ENCODE data around the gene MTHFD2. TPM values are rescaled to one million over a fixed set of nuclear protein-coding genes. Genes with fewer than 3 reads are reported as not detected.
"Not testable (repeated sequence)": the region's sequence is repeated elsewhere in the genome, so short reads cannot be mapped to it uniquely, and the experiment has no call there.

The MTHFD2 gene
- total and polyA plus RNA-seq, 2 experiments from 2014 or later = 144 to 215 TPM

GRCh38 chr2:74212702-74213410 lies 14.4 kb downstream of the MTHFD2 start:
- Histone ChIP-seq H2AFZ (no peak overlapping the region), H3K4me1 (ENCODE audit: insufficient read depth) (no peaks in the 10 kb centered on the region), H4K20me1 (ENCODE audit: insufficient read depth) (no peaks in the 10 kb centered on the region), H3K79me2 (ENCODE audit: insufficient read depth) (peaks cover 33% of the 10 kb centered on the region), H3K4me3 (no peak overlapping the region), H3K36me3 (ENCODE audit: low read depth) (peaks cover 92% of the 10 kb centered on the region), H3K9me3 (ENCODE audit: low read depth) (no peaks in the 10 kb centered on the region), H3F3A (ENCODE audit: insufficient read depth) (peaks cover 10% of the 10 kb centered on the region; the same call in 1 of the 2 replicates), H3K27ac (no peak overlapping the region), H3K9me2 (ENCODE audit: insufficient read depth) (no peaks in the 10 kb centered on the region), H3K27me3 (replicated peaks; ENCODE audit: insufficient read depth) (no peaks in the 10 kb centered on the region), H3K9ac (no peak overlapping the region), H3K4me2 (ENCODE audit: unreplicated experiment) (no peak overlapping the region)
- TF ChIP-seq EZH2 (IDR thresholded peaks at IDR 0.05; ENCODE audit: insufficient read depth, poor library complexity, severe bottlenecking) = no peak
- no peak for TF ChIP-seq EZH2phosphoT487 (IDR thresholded peaks at IDR 0.05; ENCODE audit: insufficient read depth, low read depth)
- WGBS, 2 experiments (ENCODE audit: low coverage in 1 of 2, low lambda C conversion rate in 2 of 2, missing lambda C conversion rate in 2 of 2) = 79 to 89% methylated on average over 3 of the region's 3 CpGs
- DNase-seq = no peak
- in situ Hi-C loops (cut with MboI) = no loop called here

GRCh38 chr2:74215771-74216170 lies 17.4 kb downstream of the MTHFD2 start:
- H3K27ac ChIP-seq; DNase-seq; H2AFZ ChIP-seq; H3K4me3 ChIP-seq; H3K4me2 ChIP-seq (ENCODE audit: unreplicated experiment); H3K9me2 ChIP-seq (ENCODE audit: insufficient read depth); H3K9ac ChIP-seq; in situ Hi-C loops (cut with MboI); H3K79me2 ChIP-seq (ENCODE audit: insufficient read depth); H4K20me1 ChIP-seq (ENCODE audit: insufficient read depth); H3K27me3 ChIP-seq (replicated peaks; ENCODE audit: insufficient read depth); H3K4me1 ChIP-seq (ENCODE audit: insufficient read depth); H3K9me3 ChIP-seq (ENCODE audit: low read depth): not testable (repeated sequence)
- 93 to 98% methylated on average over 6 of the region's 6 CpGs for WGBS, 2 experiments (ENCODE audit: low coverage in 1 of 2, low lambda C conversion rate in 2 of 2, missing lambda C conversion rate in 2 of 2)
- Histone ChIP-seq H3K36me3 (ENCODE audit: low read depth) (peaks cover 81% of the 10 kb centered on the region), H3F3A (ENCODE audit: insufficient read depth) (peaks cover 15% of the 10 kb centered on the region; the same call in 1 of the 2 replicates)

GRCh38 chr2:74216642-74217041 lies 18.2 kb downstream of the MTHFD2 start:
- no peak overlapping the region for H2AFZ ChIP-seq
- no peaks in the 10 kb centered on the region for H3K9me2 ChIP-seq (ENCODE audit: insufficient read depth)
- no peaks in the 10 kb centered on the region for H3K4me1 ChIP-seq (ENCODE audit: insufficient read depth)
- no peaks in the 10 kb centered on the region for H3K27me3 ChIP-seq (replicated peaks; ENCODE audit: insufficient read depth)
- no peaks in the 10 kb centered on the region for H4K20me1 ChIP-seq (ENCODE audit: insufficient read depth)
- in situ Hi-C loops (cut with MboI) = no loop called here
- 87 to 100% methylated on average over 2 of the region's 2 CpGs for WGBS, 2 experiments (ENCODE audit: low coverage in 1 of 2, low lambda C conversion rate in 2 of 2, missing lambda C conversion rate in 2 of 2)
- no peak for TF ChIP-seq EZH2phosphoT487 (IDR thresholded peaks at IDR 0.05; ENCODE audit: insufficient read depth, low read depth)
- TF ChIP-seq EZH2 (IDR thresholded peaks at IDR 0.05; ENCODE audit: insufficient read depth, poor library complexity, severe bottlenecking) = no peak
- H3K36me3 ChIP-seq (ENCODE audit: low read depth) = peaks cover 77% of the 10 kb centered on the region
- no peaks in the 10 kb centered on the region for H3K9me3 ChIP-seq (ENCODE audit: low read depth)
- DNase-seq = no peak
- H3K9ac ChIP-seq = no peak overlapping the region
- peaks cover 8% of the 10 kb centered on the region for H3K79me2 ChIP-seq (ENCODE audit: insufficient read depth)
- H3F3A ChIP-seq (ENCODE audit: insufficient read depth) = peaks cover 20% of the 10 kb centered on the region; the same call in 1 of the 2 replicates
- no peak overlapping the region for H3K4me2 ChIP-seq (ENCODE audit: unreplicated experiment)
- H3K27ac ChIP-seq = no peak overlapping the region
- H3K4me3 ChIP-seq = no peak overlapping the region

- WGBS, 2 experiments (ENCODE audit: low coverage in 1 of 2, low lambda C conversion rate in 2 of 2, missing lambda C conversion rate in 2 of 2) = 90 to 93% methylated on average over 5 of the region's 5 CpGs
- no peak overlapping the region for H3K9ac ChIP-seq
- peaks cover 22% of the 10 kb centered on the region for H3K4me1 ChIP-seq (ENCODE audit: insufficient read depth)
- peaks cover 40% of the 10 kb centered on the region for H3F3A ChIP-seq (ENCODE audit: insufficient read depth)
- no peak for TF ChIP-seq EZH2phosphoT487 (IDR thresholded peaks at IDR 0.05; ENCODE audit: insufficient read depth, low read depth)
- TF ChIP-seq EZH2 (IDR thresholded peaks at IDR 0.05; ENCODE audit: insufficient read depth, poor library complexity, severe bottlenecking) = no peak
- H3K9me2 ChIP-seq (ENCODE audit: insufficient read depth) = no peaks in the 10 kb centered on the region
- H3K27me3 ChIP-seq (replicated peaks; ENCODE audit: insufficient read depth) = no peaks in the 10 kb centered on the region
- no peak overlapping the region for H3K27ac ChIP-seq
- H4K20me1 ChIP-seq (ENCODE audit: insufficient read depth) = no peaks in the 10 kb centered on the region
- in situ Hi-C loops (cut with MboI) = no loop called here
- DNase-seq = no peak
- no peaks in the 10 kb centered on the region for H3K79me2 ChIP-seq (ENCODE audit: insufficient read depth)
- H3K9me3 ChIP-seq (ENCODE audit: low read depth) = no peaks in the 10 kb centered on the region
- H3K4me3 ChIP-seq = no peak overlapping the region
- no peak overlapping the region for H2AFZ ChIP-seq
- no peak overlapping the region for H3K4me2 ChIP-seq (ENCODE audit: unreplicated experiment)
- peaks cover 49% of the 10 kb centered on the region for H3K36me3 ChIP-seq (ENCODE audit: low read depth)
These were observed 21.6 kb downstream of the MTHFD2 start for GRCh38 chr2:74219846-74220486.

Measured in GM23248 (cell line).